Measurements from ENCODE around the gene MSI1.
"Not testable (repeated sequence)": the region's sequence is repeated elsewhere in the genome, so short reads cannot be mapped to it uniquely, and the experiment has no call there.

GRCh38 chr12:120335447-120335846 lies 33.5 kb downstream of the MSI1 start:
- TF ChIP-seq CTCF (conservative IDR thresholded peaks at IDR 0.05; ENCODE audit: low read depth in 2 of 2): peak; percentile 63 to 80
- not testable (repeated sequence) for TF ChIP-seq POLR2AphosphoS5 (IDR thresholded peaks at IDR 0.05; ENCODE audit: low read depth); EZH2phosphoT487 (IDR thresholded peaks at IDR 0.05; ENCODE audit: unreplicated experiment); ETS1 (IDR thresholded peaks at IDR 0.05); EZH2 (IDR thresholded peaks at IDR 0.05; ENCODE audit: low read depth, unreplicated experiment)
